Umbilical cord (tissue), 2 donors: Measurements from ENCODE around the gene FOXG1. TPM values are rescaled to one million over a fixed set of nuclear protein-coding genes. Genes with fewer than 3 reads are reported as not detected.

Source experiments
- DNase-seq: peaks from one replicate; pipeline ENCODE4 v3.0.0-alpha.2; 2015; ENCODE audit warnings: low spot score
- total RNA-seq: library from RNA; depleted of rRNA; stranded (reverse); fragments of >200 nt; gene quantifications from one replicate; pipeline ENCODE4 v1.2.3, GENCODE V29; 2014; ENCODE audit warnings: low replicate concordance; ENCODE audit not compliant: insufficient read depth

FOXG1 gene
- total RNA-seq, 1 donor from 2014 or later, result 0.24 TPM

DNA sequence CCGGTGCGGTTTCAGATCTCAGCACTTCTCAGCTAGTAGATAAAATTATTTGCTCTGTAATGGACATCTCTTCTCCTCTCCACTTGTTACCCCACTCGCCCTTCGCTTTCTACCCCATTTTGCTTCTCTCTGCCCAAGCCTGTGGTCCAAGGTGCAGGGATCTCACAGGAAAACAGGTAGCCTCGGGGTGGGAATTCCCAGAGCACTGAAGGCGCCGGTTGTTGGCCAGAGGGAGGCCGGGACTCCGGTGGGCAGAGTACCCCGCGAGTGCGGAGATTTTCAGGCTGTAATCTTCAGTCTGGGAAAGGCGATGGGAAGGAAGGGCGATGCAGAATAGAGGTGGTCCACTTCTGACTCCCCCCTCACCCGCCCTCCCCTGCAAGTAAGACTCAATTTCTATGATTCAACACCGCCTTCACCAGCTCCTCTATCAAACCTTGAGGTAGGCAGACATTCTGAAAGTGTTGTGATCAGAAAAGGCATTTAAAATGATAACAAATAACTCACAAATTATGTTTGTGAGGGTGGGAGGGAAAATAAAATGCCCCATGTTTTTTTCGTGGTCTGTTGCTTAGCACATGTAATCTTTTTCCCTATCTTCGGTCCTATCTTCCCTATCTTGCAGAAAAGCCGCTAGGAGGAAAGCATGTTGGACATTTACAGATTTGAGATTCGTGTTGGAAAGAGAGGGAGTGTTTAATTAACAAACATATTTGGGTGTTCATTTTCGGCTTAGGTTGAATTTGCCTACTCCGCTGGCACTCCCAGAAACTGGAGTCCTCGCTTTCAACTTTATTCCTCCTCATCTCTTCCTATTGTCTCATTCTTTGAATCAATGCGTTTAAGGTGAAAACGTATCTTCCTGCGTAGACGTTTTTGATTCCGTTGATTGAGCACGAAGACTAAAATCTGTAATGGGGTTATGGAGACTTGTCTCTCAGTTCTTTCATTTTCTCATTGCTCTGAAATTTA is 8.5 kb downstream of the FOXG1 start:
- DNase-seq, result no peak

DNA sequence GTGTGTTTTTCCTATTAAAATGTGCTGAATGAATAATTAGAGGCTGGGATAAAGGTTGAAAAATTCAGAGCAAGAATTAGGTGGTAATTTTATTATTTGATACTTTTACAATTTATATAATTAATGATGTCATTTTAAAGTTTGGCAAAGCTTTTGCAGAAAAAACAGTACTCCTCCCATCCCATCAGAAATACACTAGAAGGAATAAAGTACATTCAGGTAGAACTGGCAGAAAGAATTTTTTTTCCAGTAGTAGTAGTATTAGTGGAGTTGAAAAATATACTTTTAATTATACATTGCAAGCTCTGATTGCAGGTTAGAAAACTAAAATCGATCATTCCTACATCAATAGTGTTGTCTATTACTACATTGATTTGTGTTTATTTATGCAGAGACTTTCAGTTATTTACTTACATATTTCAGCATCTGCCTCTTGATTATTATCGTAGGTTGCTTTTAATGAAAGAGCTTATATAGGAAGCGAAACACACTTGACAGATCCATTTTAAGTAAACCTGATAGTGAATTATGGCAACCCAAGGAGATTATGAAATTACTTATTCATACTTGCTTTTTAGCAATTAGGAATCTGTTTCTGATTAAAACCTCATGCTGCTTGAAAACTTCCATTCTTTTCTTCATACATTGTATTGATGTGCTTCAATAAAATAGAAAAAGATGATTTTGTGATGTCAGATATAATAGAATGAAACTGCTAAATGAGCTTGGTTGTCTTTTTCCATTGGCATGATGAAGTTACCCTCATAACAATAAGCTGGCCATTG is 10.1 kb downstream of the FOXG1 start:
- no peak for DNase-seq

- no peak for DNase-seq
Observed at GRCh38 chr14:28777471-28778137, 11.0 kb downstream of the FOXG1 start.

DNA sequence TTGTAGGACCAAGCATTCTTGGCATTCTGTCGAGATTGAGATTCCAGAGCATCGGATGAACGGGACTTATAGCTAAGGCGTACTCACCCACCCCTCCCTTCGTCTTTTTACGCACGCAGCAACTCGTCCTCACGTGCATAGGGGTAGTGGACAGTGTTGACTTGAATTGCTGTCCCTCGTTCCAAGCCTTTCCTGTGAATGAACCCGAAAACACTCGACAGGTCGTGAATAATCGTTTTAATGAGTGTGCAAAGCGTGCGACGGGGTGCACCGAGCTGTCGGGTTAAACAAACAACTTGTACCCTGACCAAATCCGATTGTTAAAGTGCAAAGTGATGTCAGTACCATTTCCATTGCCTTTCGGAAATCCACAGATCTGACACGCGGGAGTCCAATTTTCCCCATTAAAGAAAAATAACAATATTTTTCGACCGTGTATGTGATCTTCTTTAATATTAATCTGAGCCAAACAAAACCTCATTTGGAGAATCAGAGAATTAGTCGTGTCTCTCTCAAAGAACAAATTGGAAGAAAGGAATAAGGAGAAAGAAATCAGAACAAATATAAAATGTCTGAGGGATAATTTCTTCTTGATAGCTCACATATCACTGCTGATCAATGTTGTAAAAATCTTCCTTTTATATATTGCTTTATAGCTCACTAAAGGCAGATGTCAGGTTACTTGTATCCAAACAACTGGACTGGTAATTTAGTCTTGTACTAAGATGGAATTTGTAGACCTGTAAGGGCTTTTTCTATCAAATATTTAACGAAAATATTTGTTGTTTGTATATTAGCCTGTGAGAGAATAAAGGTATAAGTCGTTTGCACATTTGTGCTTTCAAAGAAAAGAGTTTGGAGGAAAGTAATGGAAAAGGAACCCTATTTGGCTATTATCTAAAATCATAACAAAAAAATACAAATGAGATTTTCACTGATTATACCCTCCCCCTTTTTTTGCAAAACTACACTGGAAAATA is 11.8 kb downstream of the FOXG1 start:
- no peak for DNase-seq

DNA sequence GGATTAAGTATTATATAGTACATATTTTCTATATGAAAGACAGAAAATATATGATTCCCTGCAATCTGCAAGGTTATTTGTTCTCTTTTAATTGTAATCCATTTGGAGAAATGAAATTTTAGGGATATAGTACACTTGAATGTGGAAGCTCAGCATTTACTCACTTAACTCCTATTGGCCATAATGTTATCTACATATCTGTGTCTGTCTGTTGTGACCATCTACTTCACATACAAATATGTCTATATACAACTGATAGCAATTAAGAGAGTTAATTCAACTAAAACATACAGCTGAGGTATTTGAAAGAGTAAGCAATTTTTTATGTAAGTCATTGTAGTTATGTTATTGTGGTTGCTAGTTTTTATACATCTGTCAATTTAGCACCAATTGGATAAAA is 12.9 kb downstream of the FOXG1 start:
- no peak for DNase-seq

DNA sequence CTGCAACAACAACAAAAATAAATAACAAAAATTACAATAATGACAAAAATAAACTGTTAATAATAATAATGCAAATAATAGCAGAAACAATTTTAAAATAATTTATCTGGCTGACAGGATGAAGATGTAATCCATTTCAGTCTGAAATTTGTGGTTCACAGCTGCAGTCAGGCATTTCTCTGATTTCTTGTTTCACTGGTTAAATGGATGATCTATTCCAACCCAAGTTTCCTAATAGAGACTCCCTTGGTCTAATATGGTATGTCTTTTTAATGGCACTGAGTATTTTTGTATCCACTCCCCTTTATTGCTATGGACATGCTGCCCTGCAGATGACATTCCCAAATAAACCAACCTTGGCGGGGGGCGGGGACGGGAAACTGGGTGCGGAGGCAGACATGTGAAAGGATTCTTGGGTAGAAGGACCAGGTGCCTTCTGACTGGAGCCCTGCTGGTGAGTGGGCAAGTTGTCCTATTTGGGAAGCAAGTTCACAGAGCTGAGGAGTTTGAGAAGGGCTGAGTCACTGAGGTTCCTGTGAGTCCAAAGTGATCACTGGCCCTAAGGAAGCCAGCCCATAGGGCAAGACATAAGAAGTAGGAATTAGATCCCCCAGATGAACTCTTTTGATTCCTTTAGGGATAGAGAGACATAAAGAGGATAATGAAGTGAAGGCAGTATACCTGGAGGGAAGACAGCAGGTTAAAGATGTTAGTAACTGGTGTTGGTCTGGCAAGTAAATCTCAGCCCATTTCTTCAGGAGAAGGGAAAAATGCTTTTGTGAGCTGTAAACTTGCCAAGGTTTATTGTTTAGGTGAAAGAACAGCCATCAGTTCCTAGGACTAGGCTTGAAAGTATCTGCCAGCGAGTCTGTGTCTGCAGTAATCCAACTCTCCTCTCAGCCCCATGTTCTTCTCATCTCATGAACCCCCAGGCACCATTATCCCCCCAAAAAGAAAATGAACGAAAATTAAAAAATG is 14.5 kb downstream of the FOXG1 start:
- no peak for DNase-seq

GRCh38 chr14:28782301-28782700 is 15.7 kb downstream of the FOXG1 start:
- no peak for DNase-seq

- DNase-seq, result no peak
Observed at GRCh38 chr14:28783664-28784063, 17.1 kb downstream of the FOXG1 start.

- no peak for DNase-seq
Observed at GRCh38 chr14:28784096-28785048, 17.8 kb downstream of the FOXG1 start.

DNA sequence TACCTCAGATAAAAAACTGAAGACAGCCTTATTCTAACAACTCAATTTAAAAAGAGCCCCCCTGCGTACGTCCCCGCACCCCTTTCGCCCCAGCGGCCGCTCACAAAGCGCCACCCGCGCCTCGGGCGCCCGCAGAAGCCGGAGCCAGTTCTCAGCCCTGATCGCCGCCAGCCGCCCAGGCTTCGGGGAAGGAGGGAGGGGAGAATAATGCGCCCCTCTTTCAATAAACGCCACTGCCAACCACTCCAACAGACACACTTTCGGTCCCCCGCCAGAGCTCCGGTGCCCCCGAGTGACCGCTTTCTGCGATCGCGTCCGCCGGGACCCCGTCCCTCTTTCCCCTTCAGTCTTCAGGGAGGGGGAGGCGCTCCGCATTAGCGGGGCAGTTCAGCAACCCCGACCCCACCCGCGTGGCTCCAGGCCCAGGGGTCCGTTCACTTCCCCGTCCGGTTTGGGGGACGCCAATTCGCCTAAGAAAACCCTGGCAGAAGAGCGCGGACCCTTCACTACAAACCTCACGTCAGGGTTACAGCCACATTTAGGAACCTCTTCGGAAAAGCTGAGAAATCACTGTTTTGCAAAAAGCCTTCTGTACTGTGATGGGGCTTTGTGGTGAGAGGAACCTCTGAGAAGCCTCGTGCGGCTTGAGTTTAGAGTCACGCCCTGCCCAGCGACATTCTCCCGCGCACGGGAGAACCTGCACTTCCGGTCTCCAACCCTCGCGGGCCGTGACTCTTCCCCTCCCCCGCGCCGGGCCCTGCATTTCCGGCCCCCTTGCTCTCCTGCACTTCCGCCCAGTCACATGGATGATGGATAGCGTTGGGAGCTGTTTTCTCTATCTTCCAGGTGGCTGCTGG is 18.7 kb downstream of the FOXG1 start:
- DNase-seq, result no peak

DNA sequence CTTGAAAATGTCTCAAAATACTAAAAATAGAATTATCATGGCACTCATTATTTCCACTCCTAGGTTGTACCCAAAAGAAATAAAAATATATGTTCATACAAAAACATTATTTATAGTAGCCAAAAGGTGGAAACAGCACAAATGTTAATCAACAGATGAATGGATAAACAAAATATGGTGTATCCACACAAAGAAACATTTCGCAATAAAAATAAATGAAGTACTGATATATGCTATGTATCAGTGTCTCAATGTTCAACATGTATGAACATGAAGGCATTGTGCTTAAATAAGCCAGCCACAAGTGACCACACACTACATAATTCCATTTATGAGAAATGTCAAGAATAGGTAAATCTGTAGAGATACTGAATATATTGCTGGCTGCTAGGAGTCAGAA is 40.9 kb downstream of the FOXG1 start:
- no peak for DNase-seq

DNA sequence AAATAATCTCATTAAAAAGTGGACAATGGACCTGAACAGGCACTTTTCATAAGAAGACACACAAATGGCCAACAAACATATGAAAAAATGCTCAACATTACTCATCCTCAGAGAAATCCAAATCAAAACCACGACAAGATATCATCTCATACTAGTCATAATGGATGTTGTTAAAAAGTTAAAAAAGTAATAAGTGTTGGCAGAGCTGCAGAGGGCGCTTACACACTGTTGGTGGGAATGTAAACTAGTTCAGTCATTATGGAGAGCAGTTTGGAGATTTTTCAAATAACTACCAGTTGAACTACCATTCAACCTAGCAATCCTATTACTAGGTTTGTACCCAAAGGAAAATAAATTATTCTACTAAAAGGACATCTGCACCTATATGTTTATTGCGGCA is 47.2 kb downstream of the FOXG1 start:
- no peak for DNase-seq
